ENCODE data around the gene CCDC30. TPM values are rescaled to one million over a fixed set of nuclear protein-coding genes. Genes with fewer than 3 reads are reported as not detected.

CCDC30 gene
- total RNA-seq, 1 donor from 2014 or later: 1.8 TPM

- no peaks in the 10 kb centered on the region for H3K27me3 ChIP-seq (ENCODE audit: control insufficient read depth, insufficient read depth, low read length)
- no peak for DNase-seq (ENCODE audit: low read depth)
- no peak overlapping the region for H3K4me3 ChIP-seq (ENCODE audit: low read depth, low read length)
- no peak for TF ChIP-seq CTCF (IDR thresholded peaks at IDR 0.05; ENCODE audit: insufficient read depth, low read length, poor library complexity, severe bottlenecking)
- no peaks in the 10 kb centered on the region for H3K36me3 ChIP-seq (ENCODE audit: control insufficient read depth, insufficient read depth, low read length)
Measured at GRCh38 chr1:42657201-42657600, 194.1 kb downstream of the CCDC30 start.

GRCh38 chr1:42657981-42658876 is 195.1 kb downstream of the CCDC30 start, which contains the start of gene PPIH:
TSS of gene PPIH (plus strand) at chr1:42658423. CDS start at chr1:42658447, 24 bp downstream.
- peak; percentile 74 for DNase-seq (ENCODE audit: low read depth)
- Histone ChIP-seq H3K4me3 (ENCODE audit: low read depth, low read length) (peak within 1 kb of the TSS; percentile 90), H3K36me3 (ENCODE audit: control insufficient read depth, insufficient read depth, low read length) (no peaks in the 10 kb centered on the region), H3K27me3 (ENCODE audit: control insufficient read depth, insufficient read depth, low read length) (no peaks in the 10 kb centered on the region)
- TF ChIP-seq CTCF (IDR thresholded peaks at IDR 0.05; ENCODE audit: insufficient read depth, low read length, poor library complexity, severe bottlenecking): peak; percentile 3

GRCh38 chr1:42658877-42659337 is 195.8 kb downstream of the CCDC30 start:
- Histone ChIP-seq H3K4me3 (ENCODE audit: low read depth, low read length) (peak overlapping the region; percentile 90), H3K27me3 (ENCODE audit: control insufficient read depth, insufficient read depth, low read length) (no peaks in the 10 kb centered on the region), H3K36me3 (ENCODE audit: control insufficient read depth, insufficient read depth, low read length) (no peaks in the 10 kb centered on the region)
- no peak for TF ChIP-seq CTCF (IDR thresholded peaks at IDR 0.05; ENCODE audit: insufficient read depth, low read length, poor library complexity, severe bottlenecking)
- no peak for DNase-seq (ENCODE audit: low read depth)

DNA sequence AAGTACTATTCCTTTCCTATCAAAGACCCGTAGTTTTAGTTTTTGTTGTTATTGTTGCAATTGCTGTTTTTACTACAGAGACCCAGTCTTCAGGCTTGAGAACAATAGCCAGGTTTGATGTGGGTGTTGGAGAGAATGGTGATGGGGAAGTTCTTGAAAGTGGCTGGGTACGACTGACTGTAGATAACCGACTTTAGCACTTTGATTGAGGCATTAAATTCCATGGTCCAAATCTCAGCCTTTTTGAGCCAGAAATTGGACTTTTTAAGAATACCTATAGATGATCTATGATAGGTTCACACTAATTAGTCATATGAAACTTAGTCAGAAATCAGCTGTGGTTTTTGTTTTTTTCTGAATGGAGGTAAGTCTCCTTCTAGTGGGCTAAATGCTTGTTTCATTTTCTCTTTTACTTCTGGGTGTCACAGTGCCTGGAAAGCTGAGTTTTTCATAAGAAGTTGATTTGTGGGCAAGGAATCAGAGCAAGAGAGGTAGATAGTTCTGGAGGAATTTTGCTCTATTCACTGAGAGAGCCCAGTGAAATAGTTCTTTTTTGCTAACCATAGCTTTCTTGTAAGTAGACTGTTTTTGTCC is 197.9 kb downstream of the CCDC30 start:
- Histone ChIP-seq H3K36me3 (ENCODE audit: control insufficient read depth, insufficient read depth, low read length) (peaks cover 2% of the 10 kb centered on the region), H3K4me3 (ENCODE audit: low read depth, low read length) (no peak overlapping the region), H3K27me3 (ENCODE audit: control insufficient read depth, insufficient read depth, low read length) (no peaks in the 10 kb centered on the region)
- DNase-seq (ENCODE audit: low read depth): no peak
- TF ChIP-seq CTCF (IDR thresholded peaks at IDR 0.05; ENCODE audit: insufficient read depth, low read length, poor library complexity, severe bottlenecking): no peak

- Histone ChIP-seq H3K4me3 (ENCODE audit: low read depth, low read length) (no peak overlapping the region), H3K36me3 (ENCODE audit: control insufficient read depth, insufficient read depth, low read length) (peaks cover 3% of the 10 kb centered on the region), H3K27me3 (ENCODE audit: control insufficient read depth, insufficient read depth, low read length) (no peaks in the 10 kb centered on the region)
- TF ChIP-seq CTCF (IDR thresholded peaks at IDR 0.05; ENCODE audit: insufficient read depth, low read length, poor library complexity, severe bottlenecking): no peak
- no peak for DNase-seq (ENCODE audit: low read depth)
Measured at GRCh38 chr1:42669936-42670335, 206.8 kb downstream of the CCDC30 start.
